ENCODE data around the gene U2AF2. TPM values are rescaled to one million over a fixed set of nuclear protein-coding genes. Genes with fewer than 3 reads are reported as not detected.

Gene U2AF2
- polyA plus RNA-seq, 3 donors = 5.3 to 166 (median 5.4) TPM

DNA sequence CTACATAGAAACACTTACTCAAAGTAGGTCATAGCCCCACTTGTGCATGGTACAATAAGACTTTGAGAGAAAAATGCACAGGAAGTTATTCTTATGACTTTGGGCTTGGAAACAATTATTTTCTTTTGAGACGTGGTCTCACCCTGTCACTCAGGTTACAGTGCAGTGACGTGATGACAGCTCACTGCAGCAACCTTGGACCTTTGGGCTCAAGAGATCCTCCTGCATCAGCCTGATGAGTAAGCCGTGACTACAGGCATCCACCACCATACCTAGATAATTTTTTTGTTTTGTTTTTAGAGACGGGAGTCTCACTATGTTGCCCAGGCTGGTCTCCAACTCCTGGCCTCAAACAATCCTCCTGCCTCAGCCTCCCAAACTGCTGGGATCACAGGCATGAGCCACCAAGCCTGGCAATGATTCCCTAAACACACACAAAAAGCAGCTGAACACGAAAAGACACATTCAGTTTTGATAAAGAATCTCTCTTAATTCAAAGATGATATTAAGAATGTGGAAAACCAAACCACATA lies 65.4 kb downstream of the U2AF2 start:
- H2AFZ ChIP-seq (ENCODE audit: insufficient read depth, low read depth, low read length, poor library complexity, severe bottlenecking) = no peak overlapping the region
- Mint-ChIP-seq H3K36me3 (no peaks in the 10 kb centered on the region), H3K4me1 (no peaks in the 10 kb centered on the region), H3K27ac (no peak overlapping the region), H3K4me3 (no peak overlapping the region), H3K27me3 (ENCODE audit: low read depth in 3 of 3) (peaks cover 3 to 11% (median 5%) of the 10 kb centered on the region in 3 donors), H3K9me3 (peaks cover 19 to 54% (median 41%) of the 10 kb centered on the region in 7 donors)
- TF ChIP-seq, protein P1, sequence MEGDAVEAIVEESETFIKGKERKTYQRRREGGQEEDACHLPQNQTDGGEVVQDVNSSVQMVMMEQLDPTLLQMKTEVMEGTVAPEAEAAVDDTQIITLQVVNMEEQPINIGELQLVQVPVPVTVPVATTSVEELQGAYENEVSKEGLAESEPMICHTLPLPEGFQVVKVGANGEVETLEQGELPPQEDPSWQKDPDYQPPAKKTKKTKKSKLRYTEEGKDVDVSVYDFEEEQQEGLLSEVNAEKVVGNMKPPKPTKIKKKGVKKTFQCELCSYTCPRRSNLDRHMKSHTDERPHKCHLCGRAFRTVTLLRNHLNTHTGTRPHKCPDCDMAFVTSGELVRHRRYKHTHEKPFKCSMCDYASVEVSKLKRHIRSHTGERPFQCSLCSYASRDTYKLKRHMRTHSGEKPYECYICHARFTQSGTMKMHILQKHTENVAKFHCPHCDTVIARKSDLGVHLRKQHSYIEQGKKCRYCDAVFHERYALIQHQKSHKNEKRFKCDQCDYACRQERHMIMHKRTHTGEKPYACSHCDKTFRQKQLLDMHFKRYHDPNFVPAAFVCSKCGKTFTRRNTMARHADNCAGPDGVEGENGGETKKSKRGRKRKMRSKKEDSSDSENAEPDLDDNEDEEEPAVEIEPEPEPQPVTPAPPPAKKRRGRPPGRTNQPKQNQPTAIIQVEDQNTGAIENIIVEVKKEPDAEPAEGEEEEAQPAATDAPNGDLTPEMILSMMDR (IDR thresholded peaks at IDR 0.05) = no peak
- no peak overlapping the region for H3K27ac ChIP-seq (ENCODE audit: low read depth in 1 of 2, low read length in 2 of 2)
- no peaks in the 10 kb centered on the region for H3K79me2 ChIP-seq (ENCODE audit: insufficient read depth, low read length)
- no peak overlapping the region for H3K4me2 ChIP-seq (replicated peaks; ENCODE audit: extremely low read depth, low read length, poor library complexity, severe bottlenecking)
- no peak overlapping the region for H3K4me3 ChIP-seq (replicated peaks in 1 of 3; ENCODE audit: low read depth in 2 of 3, low read length in 3 of 3)
- intact Hi-C loops (cut with micrococcal nuclease) = no loop called here
- H3K9me3 ChIP-seq (replicated peaks in 1 of 2; ENCODE audit: control insufficient read depth in 1 of 2, insufficient read depth in 1 of 2, low read length in 2 of 2) = peaks cover 30% of the 10 kb centered on the region in 2 donors
- DNase-seq = no peak
- no peaks in the 10 kb centered on the region for H3K4me1 ChIP-seq (ENCODE audit: control insufficient read depth in 1 of 2, insufficient read depth in 2 of 2, low read length in 2 of 2)
- no peaks in the 10 kb centered on the region for H3K27me3 ChIP-seq (ENCODE audit: control insufficient read depth in 2 of 2, insufficient read depth in 2 of 2, low read length in 2 of 2)
- H3K36me3 ChIP-seq (replicated peaks in 1 of 2; ENCODE audit: control insufficient read depth in 1 of 2, insufficient read depth in 2 of 2, low read length in 2 of 2) = no peaks in the 10 kb centered on the region
- no peaks in the 10 kb centered on the region for H4K20me1 ChIP-seq (ENCODE audit: insufficient read depth, low read length)
- WGBS (ENCODE audit: insufficient coverage) = 58% methylated on average over 2 of the region's 5 CpGs
- no peak overlapping the region for H3K9ac ChIP-seq (ENCODE audit: insufficient read depth, low read length, poor library complexity, severe bottlenecking)

DNA sequence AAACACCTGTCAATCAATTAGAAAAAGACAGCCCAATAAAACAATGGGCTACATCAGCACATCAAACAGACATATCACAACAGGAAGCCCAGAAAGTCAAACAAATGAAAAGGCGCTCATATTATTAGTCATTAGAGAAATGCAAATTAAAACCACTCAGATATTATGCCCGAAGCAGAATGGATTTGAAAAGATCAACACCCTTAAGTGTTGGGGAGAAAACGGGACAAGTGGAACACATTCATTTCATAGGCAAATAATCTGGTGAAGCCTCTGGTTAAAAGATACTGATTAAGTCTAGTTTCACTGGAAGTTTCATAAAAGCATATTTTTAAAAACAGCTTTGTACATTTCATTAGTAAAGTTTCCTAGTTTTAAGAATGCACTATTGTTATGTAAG lies 66.0 kb downstream of the U2AF2 start:
- Histone ChIP-seq H4K20me1 (ENCODE audit: insufficient read depth, low read length) (no peaks in the 10 kb centered on the region), H3K9ac (ENCODE audit: insufficient read depth, low read length, poor library complexity, severe bottlenecking) (no peak overlapping the region), H3K4me3 (replicated peaks in 1 of 3; ENCODE audit: low read depth in 2 of 3, low read length in 3 of 3) (no peak overlapping the region), H3K27ac (ENCODE audit: low read depth in 1 of 2, low read length in 2 of 2) (no peak overlapping the region), H3K36me3 (replicated peaks in 1 of 2; ENCODE audit: control insufficient read depth in 1 of 2, insufficient read depth in 2 of 2, low read length in 2 of 2) (no peaks in the 10 kb centered on the region), H3K4me1 (ENCODE audit: control insufficient read depth in 1 of 2, insufficient read depth in 2 of 2, low read length in 2 of 2) (no peaks in the 10 kb centered on the region), H2AFZ (ENCODE audit: insufficient read depth, low read depth, low read length, poor library complexity, severe bottlenecking) (no peak overlapping the region), H3K79me2 (ENCODE audit: insufficient read depth, low read length) (no peaks in the 10 kb centered on the region), H3K4me2 (replicated peaks; ENCODE audit: extremely low read depth, low read length, poor library complexity, severe bottlenecking) (no peak overlapping the region), H3K9me3 (replicated peaks in 1 of 2; ENCODE audit: control insufficient read depth in 1 of 2, insufficient read depth in 1 of 2, low read length in 2 of 2) (peaks cover 30% of the 10 kb centered on the region in 2 donors), H3K27me3 (ENCODE audit: control insufficient read depth in 2 of 2, insufficient read depth in 2 of 2, low read length in 2 of 2) (no peaks in the 10 kb centered on the region)
- no CpG with 5 or more reads among the region's 3 CpGs for WGBS (ENCODE audit: insufficient coverage)
- no peak for DNase-seq
- intact Hi-C loops (cut with micrococcal nuclease) = no loop called here
- no peaks in the 10 kb centered on the region for H3K4me1 Mint-ChIP-seq
- H3K27me3 Mint-ChIP-seq (ENCODE audit: low read depth in 3 of 3) = peaks cover 3 to 11% (median 6%) of the 10 kb centered on the region in 3 donors
- TF ChIP-seq, protein P1 (IDR thresholded peaks at IDR 0.05) = no peak
- peaks cover 19 to 54% (median 41%) of the 10 kb centered on the region in 7 donors for H3K9me3 Mint-ChIP-seq
- no peak overlapping the region for H3K4me3 Mint-ChIP-seq
- no peak overlapping the region for H3K27ac Mint-ChIP-seq
- H3K36me3 Mint-ChIP-seq = no peaks in the 10 kb centered on the region

Data from CD14-positive monocyte (primary cell).